CD4-positive, CD25-positive, alpha-beta regulatory T cell (primary cell): ENCODE results near the gene CACNB2. TPM values are rescaled to one million over a fixed set of nuclear protein-coding genes. Genes with fewer than 3 reads are reported as not detected.

Source experiments
- ATAC-seq, 2 donors: fragments of 150-1000 bp; cut with Tn5 transposase; one replicate each; pipeline ENCODE4 v1.10.0; 2021; ENCODE audit warnings: low read depth in 2 of 2, moderate number of reproducible peaks in 2 of 2, moderate library complexity in 1 of 2
- DNase-seq, 3 donors: peaks; one replicate each; pipeline versions ENCODE4 v3.0.0 to v3.0.0-alpha.2; 2012 to 2022; ENCODE audit warnings: mixed read lengths in 1 of 3
- H3K27ac ChIP-seq: one replicate; pipeline ENCODE4 v1.7.0; 2013; ENCODE audit warnings: mild to moderate bottlenecking, low read length; ENCODE audit not compliant: insufficient read depth, poor library complexity, severe bottlenecking
- H3K27me3 ChIP-seq: one replicate; pipeline ENCODE4 v1.7.0; 2013; ENCODE audit warnings: low read length; ENCODE audit not compliant: control insufficient read depth, insufficient read depth
- H3K36me3 ChIP-seq: one replicate; pipeline ENCODE4 v1.7.0; 2013; ENCODE audit warnings: mild to moderate bottlenecking, low read length, moderate library complexity; ENCODE audit not compliant: control insufficient read depth, insufficient read depth
- H3K4me1 ChIP-seq: 2 replicates; pipeline ENCODE4 v1.7.0; 2013; ENCODE audit warnings: mild to moderate bottlenecking, low read length; ENCODE audit not compliant: insufficient read depth, control insufficient read depth, poor library complexity, severe bottlenecking
- H3K4me3 ChIP-seq: one replicate; pipeline ENCODE4 v1.7.0; 2013; ENCODE audit warnings: low read depth, mild to moderate bottlenecking, low read length, moderate library complexity
- H3K9me3 ChIP-seq, 2 experiments: 1 replicate in 1 of 2; 2 replicates in 1 of 2; pipeline ENCODE4 v1.7.0; 2013; ENCODE audit warnings: low read length in 2 of 2, mild to moderate bottlenecking in 1 of 2, moderate library complexity in 1 of 2; ENCODE audit not compliant: control insufficient read depth in 2 of 2
- H3K27ac Mint-ChIP-seq, 3 donors: one replicate each; pipeline ENCODE4 v1.8.0; 2020 to 2022; ENCODE audit warnings: mild to moderate bottlenecking in 3 of 3, mixed read lengths in 3 of 3, moderate library complexity in 2 of 3
- H3K27me3 Mint-ChIP-seq: one replicate; pipeline ENCODE4 v1.8.0; 2022; ENCODE audit warnings: mild to moderate bottlenecking, mixed read lengths
- H3K36me3 Mint-ChIP-seq: one replicate; pipeline ENCODE4 v1.8.0; 2020; ENCODE audit warnings: mixed read lengths
- H3K4me1 Mint-ChIP-seq, 4 donors: one replicate each; pipeline ENCODE4 v1.8.0; 2020 to 2022; ENCODE audit warnings: mixed read lengths in 4 of 4, mild to moderate bottlenecking in 1 of 4
- H3K4me3 Mint-ChIP-seq, 4 donors: one replicate each; pipeline ENCODE4 v1.8.0; 2020 to 2022; ENCODE audit warnings: mild to moderate bottlenecking in 4 of 4, mixed read lengths in 4 of 4, moderate library complexity in 3 of 4
- H3K9me3 Mint-ChIP-seq, 7 donors: one replicate each; pipeline ENCODE4 v1.8.0; 2020 to 2022; ENCODE audit warnings: mixed read lengths in 7 of 7, mild to moderate bottlenecking in 3 of 7, moderate library complexity in 2 of 7
- polyA plus RNA-seq, 4 donors: library from polyadenylated mRNA; unstranded; fragments of 300-500 nt; fragmentation: Illumina TruSeq; gene quantifications; one replicate each; pipeline ENCODE4 v1.2.3, GENCODE V29; 2021
- total RNA-seq: library from RNA; stranded (reverse); gene quantifications from one replicate; pipeline ENCODE4 v1.2.3, GENCODE V29; 2022

Gene CACNB2
- total and polyA plus RNA-seq, 5 donors from 2014 or later, result 0.39 to 0.80 (median 0.49) TPM

GRCh38 chr10:18402853-18403252 lies 262.6 kb downstream of the CACNB2 start:
- H3K27me3 ChIP-seq, result no peaks in the 10 kb centered on the region
- no peak for DNase-seq
- Mint-ChIP-seq H3K9me3 (no peaks in the 10 kb centered on the region), H3K27me3 (peaks cover 6% of the 10 kb centered on the region), H3K36me3 (no peaks in the 10 kb centered on the region), H3K27ac (no peak overlapping the region), H3K4me3 (no peak overlapping the region), H3K4me1 (peaks cover 8 to 20% (median 13%) of the 10 kb centered on the region in 4 donors)
- no peaks in the 10 kb centered on the region for H3K36me3 ChIP-seq
- ATAC-seq, result no peak
- peaks cover 5% of the 10 kb centered on the region for H3K4me1 ChIP-seq
- no peak overlapping the region for H3K27ac ChIP-seq
- H3K4me3 ChIP-seq, result no peak overlapping the region
- H3K9me3 ChIP-seq, result no peaks in the 10 kb centered on the region

- H3K27me3 ChIP-seq, result no peaks in the 10 kb centered on the region
- Mint-ChIP-seq H3K4me3 (no peak overlapping the region), H3K27me3 (peaks cover under 1% of the 10 kb centered on the region), H3K9me3 (no peaks in the 10 kb centered on the region), H3K4me1 (peaks cover 0 to 18% (median 12%) of the 10 kb centered on the region in 4 donors), H3K27ac (no peak overlapping the region), H3K36me3 (no peaks in the 10 kb centered on the region)
- H3K36me3 ChIP-seq, result no peaks in the 10 kb centered on the region
- H3K9me3 ChIP-seq, result no peaks in the 10 kb centered on the region
- DNase-seq (no peak), ATAC-seq (no peak)
- H3K4me1 ChIP-seq, result peaks cover 5% of the 10 kb centered on the region
- no peak overlapping the region for H3K4me3 ChIP-seq
- H3K27ac ChIP-seq, result no peak overlapping the region
Observed at GRCh38 chr10:18404530-18404929, 264.3 kb downstream of the CACNB2 start.

- no peak overlapping the region for H3K27ac ChIP-seq
- Mint-ChIP-seq H3K4me3 (no peak overlapping the region), H3K36me3 (no peaks in the 10 kb centered on the region), H3K27me3 (no peaks in the 10 kb centered on the region), H3K9me3 (no peaks in the 10 kb centered on the region), H3K27ac (no peak overlapping the region), H3K4me1 (peaks cover 0 to 6% (median 2%) of the 10 kb centered on the region in 4 donors)
- H3K4me1 ChIP-seq, result no peaks in the 10 kb centered on the region
- H3K27me3 ChIP-seq, result no peaks in the 10 kb centered on the region
- no peaks in the 10 kb centered on the region for H3K36me3 ChIP-seq
- DNase-seq (peak in 1 of 3 donors; percentile 20), ATAC-seq (no peak)
- no peak overlapping the region for H3K4me3 ChIP-seq
- H3K9me3 ChIP-seq, result no peaks in the 10 kb centered on the region
Observed at GRCh38 chr10:18406136-18406535, 265.9 kb downstream of the CACNB2 start.

DNA sequence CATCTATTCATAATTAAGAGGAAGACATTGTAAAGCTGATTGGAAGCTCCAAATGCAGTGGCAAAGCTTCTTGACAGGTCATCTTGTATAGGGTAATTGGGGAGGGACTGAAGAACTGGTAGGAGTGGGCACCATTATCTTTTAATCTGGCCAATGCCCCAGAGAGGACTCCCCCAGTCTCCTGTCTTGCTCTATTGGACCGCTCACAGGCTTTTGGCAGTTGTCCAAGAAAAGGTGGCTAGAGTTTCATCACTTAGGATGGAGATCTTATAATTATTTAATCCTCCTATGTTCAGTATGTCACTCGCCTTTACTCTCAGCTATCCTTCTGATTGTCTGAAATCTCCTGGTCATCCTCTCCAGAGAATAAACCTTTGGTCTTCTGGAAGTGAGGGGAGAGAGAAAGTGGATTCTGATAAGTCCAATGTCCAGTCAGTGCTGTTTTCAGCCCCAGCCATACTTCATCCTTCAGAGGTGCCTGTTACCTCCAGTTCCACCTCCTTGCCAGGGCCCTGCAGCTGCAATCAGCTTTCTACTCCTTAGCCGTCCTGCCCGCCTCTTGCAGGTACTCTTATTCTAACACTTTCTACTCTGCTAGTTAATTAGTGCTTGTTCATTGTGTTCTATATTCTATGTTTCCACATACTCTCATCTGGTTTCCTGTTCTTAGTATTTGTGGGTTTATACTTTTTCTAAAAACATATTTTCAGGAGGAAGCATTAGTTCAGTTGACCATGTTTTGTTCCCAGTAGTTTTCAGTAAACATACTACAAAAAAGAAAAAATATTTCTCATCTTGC lies 269.6 kb downstream of the CACNB2 start:
- H3K27ac Mint-ChIP-seq, result no peak overlapping the region

DNA sequence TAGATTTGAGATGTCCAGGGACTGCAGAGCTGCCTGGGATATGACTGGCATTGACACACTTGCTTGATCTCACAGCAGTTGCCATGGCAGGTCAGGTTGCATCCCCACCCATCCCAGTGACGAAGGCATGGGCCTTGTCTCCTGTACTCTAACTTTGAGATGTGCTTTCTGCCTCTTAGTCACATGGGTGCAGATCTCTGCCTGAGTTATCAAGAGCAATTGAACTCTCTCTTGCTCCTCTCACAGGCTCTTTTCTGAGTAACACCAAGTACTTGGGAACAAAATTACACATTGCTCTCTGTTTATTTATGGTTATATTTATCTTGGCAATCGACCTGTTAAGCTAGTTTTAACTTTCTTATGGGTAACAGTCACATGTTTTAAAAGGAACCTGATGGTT lies 273.8 kb downstream of the CACNB2 start:
- H3K4me3 ChIP-seq, result no peak overlapping the region
- H3K4me1 ChIP-seq, result no peaks in the 10 kb centered on the region
- no peak overlapping the region for H3K4me3 Mint-ChIP-seq
- no peak overlapping the region for H3K27ac ChIP-seq
- H3K9me3 ChIP-seq, result no peaks in the 10 kb centered on the region
- H3K9me3 Mint-ChIP-seq, result peaks cover 0 to 3% (median 0%) of the 10 kb centered on the region in 7 donors
- no peaks in the 10 kb centered on the region for H3K4me1 Mint-ChIP-seq
- no peak overlapping the region for H3K27ac Mint-ChIP-seq
- H3K36me3 ChIP-seq, result no peaks in the 10 kb centered on the region
- H3K27me3 ChIP-seq, result no peaks in the 10 kb centered on the region
- H3K27me3 Mint-ChIP-seq, result peaks cover 2% of the 10 kb centered on the region
- no peaks in the 10 kb centered on the region for H3K36me3 Mint-ChIP-seq
- DNase-seq (no peak), ATAC-seq (no peak)

More for the DNA sequence above, 269.6 kb downstream of the CACNB2 start:
- Histone ChIP-seq H3K27me3 (no peaks in the 10 kb centered on the region), H3K4me3 (no peak overlapping the region), H3K36me3 (no peaks in the 10 kb centered on the region), H3K9me3 (no peaks in the 10 kb centered on the region), H3K4me1 (no peaks in the 10 kb centered on the region), H3K27ac (no peak overlapping the region)
- H3K9me3 Mint-ChIP-seq, result no peaks in the 10 kb centered on the region
- no peaks in the 10 kb centered on the region for H3K27me3 Mint-ChIP-seq
- H3K4me3 Mint-ChIP-seq, result no peak overlapping the region
- ATAC-seq (no peak), DNase-seq (no peak)
- H3K36me3 Mint-ChIP-seq, result no peaks in the 10 kb centered on the region
- H3K4me1 Mint-ChIP-seq, result peaks cover 0 to 4% (median 0%) of the 10 kb centered on the region in 4 donors

- Mint-ChIP-seq H3K36me3 (no peaks in the 10 kb centered on the region), H3K4me1 (no peaks in the 10 kb centered on the region), H3K27me3 (peaks cover 5% of the 10 kb centered on the region), H3K27ac (no peak overlapping the region), H3K9me3 (peaks cover 0 to 3% (median 0%) of the 10 kb centered on the region in 7 donors), H3K4me3 (no peak overlapping the region)
- Histone ChIP-seq H3K4me1 (no peaks in the 10 kb centered on the region), H3K36me3 (no peaks in the 10 kb centered on the region), H3K27ac (no peak overlapping the region), H3K9me3 (no peaks in the 10 kb centered on the region), H3K27me3 (no peaks in the 10 kb centered on the region), H3K4me3 (no peak overlapping the region)
- no peak for DNase-seq
- no peak for ATAC-seq
Observed at GRCh38 chr10:18417950-18418527, 277.8 kb downstream of the CACNB2 start.

GRCh38 chr10:18418541-18419215 lies 278.5 kb downstream of the CACNB2 start:
- peaks cover 5% of the 10 kb centered on the region for H3K27me3 Mint-ChIP-seq
- Histone ChIP-seq H3K27ac (no peak overlapping the region), H3K9me3 (no peaks in the 10 kb centered on the region), H3K4me1 (no peaks in the 10 kb centered on the region), H3K4me3 (no peak overlapping the region), H3K36me3 (no peaks in the 10 kb centered on the region), H3K27me3 (no peaks in the 10 kb centered on the region)
- H3K4me3 Mint-ChIP-seq, result no peak overlapping the region
- H3K4me1 Mint-ChIP-seq, result no peaks in the 10 kb centered on the region
- H3K9me3 Mint-ChIP-seq, result peaks cover 0 to 3% (median 0%) of the 10 kb centered on the region in 7 donors
- no peak for DNase-seq
- ATAC-seq, result no peak
- H3K27ac Mint-ChIP-seq, result no peak overlapping the region
- H3K36me3 Mint-ChIP-seq, result no peaks in the 10 kb centered on the region
